MCF 10A (cell line): ENCODE measurements around the gene ZNF827. TPM values are rescaled to one million over a fixed set of nuclear protein-coding genes. Genes with fewer than 3 reads are reported as not detected.

Experiments used
- BruUV-seq: library from RNA; stranded (reverse); fragments of 400-500 nt; replicated peaks from 2 replicates; lab custom pipeline; 2021; lab: Mats Ljungman, UMichigan
- CTCF ChIA-PET: fragments of 300-600 bp; sonication (Branson Sonifier 250); formaldehyde crosslinking; extraction: SDS; loops from one replicate; lab custom pipeline; 2021; ENCODE audit warnings: antibody characterized with exemption, inconsistent platforms; lab: Yijun Ruan, JAX
- POLR2A ChIA-PET: fragments of 300-600, 350-650 bp; sonication (Branson Sonifier 250); formaldehyde crosslinking; extraction: SDS; loops from one replicate; lab custom pipeline; 2020; ENCODE audit warnings: antibody characterized with exemption, inconsistent platforms; lab: Yijun Ruan, JAX
- DNase-seq: peaks from one replicate; pipeline ENCODE4 v3.0.0-alpha.2; 2018; ENCODE audit not compliant: unreplicated experiment
- H3K27ac Mint-ChIP-seq: one replicate; pipeline ENCODE4 v1.8.0; 2022; ENCODE audit warnings: mild to moderate bottlenecking, low read depth, mixed read lengths; ENCODE audit not compliant: unreplicated experiment
- H3K27me3 Mint-ChIP-seq: one replicate; pipeline ENCODE4 v1.8.0; 2022; ENCODE audit warnings: mixed read lengths; ENCODE audit not compliant: insufficient read depth, unreplicated experiment
- H3K36me3 Mint-ChIP-seq: one replicate; pipeline ENCODE4 v1.8.0; 2022; ENCODE audit warnings: mild to moderate bottlenecking, moderate library complexity, mixed read lengths; ENCODE audit not compliant: insufficient read depth, unreplicated experiment
- H3K4me1 Mint-ChIP-seq: one replicate; pipeline ENCODE4 v1.8.0; 2022; ENCODE audit warnings: mixed read lengths; ENCODE audit not compliant: insufficient read depth, unreplicated experiment
- H3K4me3 Mint-ChIP-seq: one replicate; pipeline ENCODE4 v1.8.0; 2022; ENCODE audit warnings: mild to moderate bottlenecking, moderate library complexity, mixed read lengths; ENCODE audit not compliant: unreplicated experiment
- H3K9me3 Mint-ChIP-seq: one replicate; pipeline ENCODE4 v1.8.0; 2022; ENCODE audit warnings: mixed read lengths; ENCODE audit not compliant: unreplicated experiment
- intact Hi-C: fragments of 100-400 bp; cut with micrococcal nuclease; formaldehyde crosslinking; loops from 2 replicates; pipeline ENCODE4 v1.14.1; 2022
- total RNA-seq: library from RNA; stranded (reverse); gene quantifications from 2 replicates; pipeline ENCODE4 v1.2.3, GENCODE V29; 2022
- TF ChIP-seq, protein P1 (sequence below): fragments of 200-600 bp; IDR thresholded peaks from one replicate; pipeline ENCODE4 v1.8.0; 2022; ENCODE audit warnings: antibody characterized with exemption, mild to moderate bottlenecking; ENCODE audit not compliant: unreplicated experiment

Gene ZNF827
- total RNA-seq, 1 experiment from 2014 or later = 11.3 TPM

DNA sequence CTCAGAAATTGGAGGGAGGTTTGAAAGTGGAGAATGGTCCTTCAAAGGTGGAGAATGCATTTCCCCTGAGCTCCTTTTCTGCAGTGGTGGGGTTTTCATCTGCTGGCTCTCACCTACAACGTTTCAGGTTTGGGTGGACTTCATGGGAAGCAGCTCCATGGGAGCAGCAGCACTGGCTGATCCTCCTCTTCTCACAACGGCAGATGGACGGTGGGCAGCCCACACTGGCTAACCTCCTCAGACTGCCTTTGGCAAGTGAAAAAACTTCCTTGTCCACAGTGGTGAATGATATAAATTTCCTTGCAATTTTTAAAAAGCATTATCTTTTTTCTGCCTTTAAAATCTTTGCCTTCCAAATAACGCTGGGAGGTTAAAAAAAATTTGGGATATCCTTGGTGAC lies 93.5 kb downstream of the ZNF827 start:
- Mint-ChIP-seq H3K27me3 (no peaks in the 10 kb centered on the region), H3K4me1 (peaks cover 27% of the 10 kb centered on the region), H3K36me3 (peaks cover 7% of the 10 kb centered on the region), H3K9me3 (no peaks in the 10 kb centered on the region), H3K27ac (no peak overlapping the region), H3K4me3 (no peak overlapping the region)
- DNase-seq = no peak
- BruUV-seq = no TSS peak
- TF ChIP-seq, protein P1, sequence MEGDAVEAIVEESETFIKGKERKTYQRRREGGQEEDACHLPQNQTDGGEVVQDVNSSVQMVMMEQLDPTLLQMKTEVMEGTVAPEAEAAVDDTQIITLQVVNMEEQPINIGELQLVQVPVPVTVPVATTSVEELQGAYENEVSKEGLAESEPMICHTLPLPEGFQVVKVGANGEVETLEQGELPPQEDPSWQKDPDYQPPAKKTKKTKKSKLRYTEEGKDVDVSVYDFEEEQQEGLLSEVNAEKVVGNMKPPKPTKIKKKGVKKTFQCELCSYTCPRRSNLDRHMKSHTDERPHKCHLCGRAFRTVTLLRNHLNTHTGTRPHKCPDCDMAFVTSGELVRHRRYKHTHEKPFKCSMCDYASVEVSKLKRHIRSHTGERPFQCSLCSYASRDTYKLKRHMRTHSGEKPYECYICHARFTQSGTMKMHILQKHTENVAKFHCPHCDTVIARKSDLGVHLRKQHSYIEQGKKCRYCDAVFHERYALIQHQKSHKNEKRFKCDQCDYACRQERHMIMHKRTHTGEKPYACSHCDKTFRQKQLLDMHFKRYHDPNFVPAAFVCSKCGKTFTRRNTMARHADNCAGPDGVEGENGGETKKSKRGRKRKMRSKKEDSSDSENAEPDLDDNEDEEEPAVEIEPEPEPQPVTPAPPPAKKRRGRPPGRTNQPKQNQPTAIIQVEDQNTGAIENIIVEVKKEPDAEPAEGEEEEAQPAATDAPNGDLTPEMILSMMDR = no peak
- CTCF ChIA-PET = interaction anchor here (0.6 to 1.5 kb wide), 2 partner anchors 20 to 627 kb away, joined by 3 to 5 read pairs; no protein-coding TSS in a partner anchor
- POLR2A ChIA-PET = no interaction called here
- intact Hi-C loops = no loop called here

DNA sequence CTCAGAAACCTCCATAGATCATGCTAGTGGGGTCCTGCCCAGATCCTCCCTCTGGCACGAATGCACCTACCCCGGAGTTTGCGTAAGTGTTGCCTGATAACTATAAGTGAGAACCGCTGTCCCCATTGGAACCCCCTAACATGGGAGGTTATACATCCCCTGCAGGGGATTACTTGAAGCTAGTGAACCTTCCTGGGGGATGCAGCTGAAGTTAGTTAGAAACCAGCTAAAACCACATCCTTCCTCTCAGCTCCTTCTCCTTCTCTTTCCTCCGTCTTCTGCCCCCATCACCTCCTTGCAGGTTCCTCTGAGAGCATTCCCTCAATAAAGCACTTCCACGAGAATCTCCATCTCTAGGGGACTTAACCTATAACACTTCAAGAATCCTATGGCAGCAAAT lies 95.0 kb downstream of the ZNF827 start:
- peaks cover 33% of the 10 kb centered on the region for H3K4me1 Mint-ChIP-seq
- H3K27me3 Mint-ChIP-seq = no peaks in the 10 kb centered on the region
- POLR2A ChIA-PET = interaction anchor here (0.7 to 1.7 kb wide), 3 partner anchors 35 to 114 kb away, joined by 3 to 4 read pairs (median 4); no protein-coding TSS in a partner anchor
- H3K27ac Mint-ChIP-seq = peak overlapping the region; percentile 20
- H3K4me3 Mint-ChIP-seq = no peak overlapping the region
- CTCF ChIA-PET = interaction anchor here (0.7 to 1.5 kb wide), 3 partner anchors 18 to 32 kb away, joined by 3 to 5 read pairs (median 3); no protein-coding TSS in a partner anchor
- H3K9me3 Mint-ChIP-seq = no peaks in the 10 kb centered on the region
- TF ChIP-seq, protein P1 = no peak
- no peak for DNase-seq
- intact Hi-C loops = no loop called here
- H3K36me3 Mint-ChIP-seq = peaks cover 7% of the 10 kb centered on the region
- BruUV-seq = no TSS peak

DNA sequence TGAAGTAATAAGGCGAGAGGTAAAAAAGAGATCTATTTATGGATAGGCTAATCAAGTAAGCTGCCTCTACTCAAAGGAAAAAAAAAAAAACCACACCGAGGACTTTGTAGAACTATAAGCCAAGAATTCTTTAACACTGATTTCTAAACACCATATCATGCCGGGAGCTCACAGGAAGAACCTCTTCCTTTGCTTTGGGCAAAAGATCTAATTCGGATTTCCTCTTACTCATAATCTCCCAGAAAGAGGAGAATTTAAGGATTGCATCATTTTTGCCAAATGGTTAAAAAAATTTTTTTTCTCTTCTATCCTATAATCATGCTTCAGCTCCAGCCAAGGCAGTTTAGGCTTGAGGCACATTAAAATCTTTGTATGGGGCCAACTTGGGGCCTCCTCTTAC lies 95.5 kb downstream of the ZNF827 start:
- BruUV-seq = no TSS peak
- Mint-ChIP-seq H3K4me1 (peaks cover 33% of the 10 kb centered on the region), H3K27me3 (no peaks in the 10 kb centered on the region), H3K36me3 (peaks cover 7% of the 10 kb centered on the region), H3K9me3 (no peaks in the 10 kb centered on the region), H3K27ac (peak overlapping the region; percentile 20), H3K4me3 (no peak overlapping the region)
- intact Hi-C loops = no loop called here
- TF ChIP-seq, protein P1 = no peak
- CTCF ChIA-PET = interaction anchor here (0.9 to 2.4 kb wide), 3 partner anchors 10 to 286 kb away, joined by 3 to 6 read pairs (median 3); no protein-coding TSS in a partner anchor
- DNase-seq = peak; percentile 84
- POLR2A ChIA-PET = interaction anchor here (0.7 to 1.7 kb wide), 3 partner anchors 34 to 115 kb away, joined by 3 to 4 read pairs (median 4); no protein-coding TSS in a partner anchor

DNA sequence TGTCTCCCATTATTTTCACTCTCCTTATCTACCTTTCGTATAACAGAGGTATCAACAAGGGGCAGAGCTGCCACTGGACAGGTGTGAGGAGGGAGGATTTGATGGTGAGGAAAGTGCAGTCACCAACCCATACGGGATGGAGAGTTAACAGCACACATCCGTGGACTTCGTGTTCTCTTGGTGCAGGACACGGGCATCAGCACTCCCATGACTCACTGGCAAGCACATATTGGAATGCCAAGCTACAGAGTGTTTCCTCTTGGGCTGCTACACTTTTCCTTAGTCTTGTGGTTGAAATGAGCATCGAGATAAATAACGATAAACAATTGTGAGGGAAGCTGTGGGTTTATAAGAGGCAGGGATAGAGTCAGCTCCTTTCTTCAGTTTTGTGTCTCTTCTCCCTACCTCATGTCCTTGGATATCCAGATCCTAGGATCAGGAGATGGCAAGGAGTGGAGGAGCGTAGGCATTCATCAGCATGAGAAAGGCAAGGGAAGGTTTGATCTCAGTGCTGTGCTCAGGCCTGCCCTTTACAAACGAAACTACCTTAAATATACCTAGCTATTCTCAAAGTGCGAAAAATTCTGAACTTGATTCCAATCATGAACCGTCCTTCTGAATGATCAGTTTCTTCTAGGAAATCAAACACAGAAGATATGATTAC lies 96.3 kb downstream of the ZNF827 start:
- CTCF ChIA-PET = interaction anchor here (0.6 to 2.4 kb wide), 8 partner anchors 10 to 285 kb away, joined by 3 to 8 read pairs (median 3); no protein-coding TSS in a partner anchor
- Mint-ChIP-seq H3K36me3 (peaks cover 7% of the 10 kb centered on the region), H3K27me3 (no peaks in the 10 kb centered on the region), H3K9me3 (no peaks in the 10 kb centered on the region), H3K27ac (peak overlapping the region; percentile 20), H3K4me1 (peaks cover 33% of the 10 kb centered on the region), H3K4me3 (no peak overlapping the region)
- TF ChIP-seq, protein P1 = no peak
- peak; percentile 66 for DNase-seq
- BruUV-seq = no TSS peak
- POLR2A ChIA-PET = interaction anchor here (1.2 to 1.9 kb wide), 3 partner anchors 38 to 108 kb away, joined by 4 to 5 read pairs (median 4); no protein-coding TSS in a partner anchor
- intact Hi-C loops = no loop called here
